Dedifferentiated amniotic fluid mesenchymal stem cell (primary cell): ENCODE measurements around the gene GHITM.

Source experiments
- DNase-seq: peaks from one replicate; pipeline ENCODE4 v3.0.0-alpha.2; 2016; ENCODE audit errors: extremely low spot score

GHITM gene

GRCh38 chr10:84201244-84201606, 61.9 kb downstream of the GHITM start:
- no peak for DNase-seq

DNA sequence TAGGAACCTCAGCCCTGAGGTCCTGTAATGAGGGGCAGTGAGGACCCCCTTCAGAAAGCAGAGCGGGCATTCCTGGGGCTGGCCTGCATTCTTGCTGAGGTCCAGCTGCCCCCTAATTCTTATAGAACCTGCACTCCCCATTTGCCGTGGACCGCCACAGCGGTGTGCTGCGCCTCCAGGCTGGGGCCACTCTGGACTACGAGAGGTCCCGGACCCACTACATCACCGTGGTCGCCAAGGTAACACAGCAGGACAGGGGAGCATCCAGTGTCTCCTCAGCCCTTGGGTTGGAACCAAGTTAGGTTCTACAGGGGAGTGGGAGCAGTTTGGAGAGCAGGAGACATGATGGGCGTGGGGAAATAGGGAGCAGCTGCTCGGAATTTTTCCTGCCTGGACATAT, 62.4 kb downstream of the GHITM start:
- no peak for DNase-seq

- no peak for DNase-seq
These were observed 63.0 kb downstream of the GHITM start for GRCh38 chr10:84202349-84202748.
